NCI-H748 (cell line): Measurements from ENCODE around the gene USH1G.

Experiments used
- DNase-seq: peaks from one replicate; lab custom pipeline; 2025; ENCODE audit not compliant: unreplicated experiment; lab: John Stamatoyannopoulos, UW

Gene USH1G

DNA sequence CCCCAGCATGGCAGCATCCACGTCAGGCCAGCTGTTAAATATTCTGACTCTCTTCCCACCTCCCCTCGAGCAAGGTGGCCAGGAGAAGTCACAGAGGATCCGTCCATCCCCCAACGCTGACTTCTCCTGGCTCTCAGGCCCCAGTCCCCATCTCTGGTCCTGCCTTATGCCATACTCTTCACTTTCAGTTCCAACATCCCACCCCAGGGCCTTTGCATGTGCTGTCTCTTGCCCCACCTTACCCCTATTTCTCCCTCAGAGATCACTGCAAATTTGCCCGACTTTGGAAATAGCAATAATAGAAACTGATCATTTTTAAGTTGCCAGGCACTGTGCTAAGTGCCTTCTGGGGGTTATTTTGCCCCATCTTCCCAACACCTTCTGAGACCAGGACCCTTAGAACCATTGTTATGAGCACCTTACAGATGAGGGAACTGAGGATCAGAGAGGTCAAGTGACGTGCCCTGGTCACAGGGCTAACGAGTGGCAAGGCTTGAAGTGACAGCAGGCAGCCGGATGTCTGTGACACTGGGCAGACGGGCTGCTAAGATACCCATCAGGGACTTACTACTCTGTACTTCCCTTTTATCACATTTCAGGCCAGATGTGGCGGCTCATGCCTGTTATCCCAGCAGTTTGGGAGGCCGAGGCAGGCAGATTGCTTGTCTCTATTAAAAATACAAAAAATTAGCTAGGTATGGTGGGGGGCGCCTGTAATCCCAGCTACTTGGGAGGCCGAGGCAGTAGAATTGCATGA lies 31.8 kb upstream of the USH1G start:
- no peak for DNase-seq

DNA sequence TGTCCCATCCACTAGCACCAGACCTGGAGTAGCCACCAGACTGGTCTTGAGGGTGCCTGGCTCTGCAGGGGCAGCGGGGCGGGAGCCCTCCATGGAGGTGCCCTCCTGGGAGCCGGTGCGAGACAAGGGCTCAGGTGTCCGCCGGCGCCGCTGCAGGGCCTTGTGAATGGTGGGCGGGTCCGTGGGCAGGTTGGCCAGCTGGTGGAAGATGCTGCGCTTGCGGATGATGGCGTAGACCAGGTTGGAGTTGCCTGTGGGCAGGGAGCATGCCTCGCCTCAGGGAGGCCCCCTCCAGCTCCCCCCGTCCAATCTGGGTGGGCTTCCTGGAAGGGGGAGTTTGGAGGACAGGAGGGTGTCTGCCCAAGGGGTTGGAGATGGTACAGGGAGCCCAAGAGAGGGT lies 31.1 kb upstream of the USH1G start:
- DNase-seq: no peak

DNA sequence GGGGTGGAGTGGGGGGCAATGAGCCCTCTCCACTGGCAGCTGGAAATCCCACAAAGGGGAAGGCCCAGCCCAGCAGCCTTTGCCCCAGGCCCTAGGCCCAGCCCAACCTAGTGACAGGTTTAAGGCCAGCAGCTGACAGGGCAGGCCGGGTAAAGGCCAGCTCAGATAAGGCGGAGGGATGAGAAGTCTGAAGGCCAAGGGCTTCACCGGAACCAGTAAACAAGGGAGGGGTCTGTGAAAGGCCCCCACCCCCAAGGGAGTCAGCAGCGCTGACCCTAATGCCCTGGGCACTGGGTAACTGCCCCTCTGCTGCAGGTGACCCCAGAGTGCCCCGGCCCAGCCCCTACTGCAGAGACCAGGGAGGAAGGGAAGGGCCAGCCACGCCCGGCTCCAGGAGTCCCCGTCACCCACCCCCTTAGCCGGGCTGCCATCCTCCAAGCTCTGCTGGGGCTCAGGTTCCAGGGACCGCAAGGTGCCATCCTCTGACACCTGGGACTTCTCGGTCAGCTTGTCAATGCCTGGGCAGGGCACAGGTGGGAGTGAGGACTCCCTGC lies 30.2 kb upstream of the USH1G start:
- no peak for DNase-seq

DNA sequence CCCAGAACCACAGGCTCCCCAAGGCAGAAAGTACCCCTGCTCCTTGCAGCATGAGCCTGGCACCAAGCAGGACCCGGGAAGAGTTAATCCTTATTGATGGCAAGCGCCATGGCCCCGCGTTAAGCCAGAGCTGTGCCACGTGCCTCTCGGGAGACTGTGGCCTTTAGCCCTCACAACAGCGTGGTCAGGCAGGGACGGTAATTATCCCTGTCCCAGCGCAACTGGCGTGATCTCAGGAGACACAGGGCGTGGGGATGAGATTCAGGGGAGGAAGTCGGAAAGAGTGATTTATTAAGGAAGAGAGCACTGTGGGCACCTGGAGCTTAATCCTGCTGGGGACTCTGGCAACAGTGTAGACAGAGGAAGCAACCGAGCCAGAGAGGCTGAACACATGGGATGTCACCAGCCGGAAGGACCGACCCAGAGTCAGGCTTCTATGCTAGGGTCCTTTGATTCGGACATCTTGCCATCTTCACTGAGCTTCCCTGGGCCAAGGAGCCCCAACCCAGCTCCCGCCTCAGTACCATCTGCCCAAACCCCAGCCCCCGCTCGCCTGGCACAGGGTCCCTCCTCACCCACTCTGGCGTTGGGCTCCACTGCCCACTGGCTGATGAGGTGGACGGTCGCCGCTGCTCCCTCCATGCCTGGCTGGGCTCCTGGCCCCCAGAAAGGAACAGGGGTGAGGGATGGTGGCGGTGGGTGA lies 29.5 kb upstream of the USH1G start:
- DNase-seq: no peak

DNA sequence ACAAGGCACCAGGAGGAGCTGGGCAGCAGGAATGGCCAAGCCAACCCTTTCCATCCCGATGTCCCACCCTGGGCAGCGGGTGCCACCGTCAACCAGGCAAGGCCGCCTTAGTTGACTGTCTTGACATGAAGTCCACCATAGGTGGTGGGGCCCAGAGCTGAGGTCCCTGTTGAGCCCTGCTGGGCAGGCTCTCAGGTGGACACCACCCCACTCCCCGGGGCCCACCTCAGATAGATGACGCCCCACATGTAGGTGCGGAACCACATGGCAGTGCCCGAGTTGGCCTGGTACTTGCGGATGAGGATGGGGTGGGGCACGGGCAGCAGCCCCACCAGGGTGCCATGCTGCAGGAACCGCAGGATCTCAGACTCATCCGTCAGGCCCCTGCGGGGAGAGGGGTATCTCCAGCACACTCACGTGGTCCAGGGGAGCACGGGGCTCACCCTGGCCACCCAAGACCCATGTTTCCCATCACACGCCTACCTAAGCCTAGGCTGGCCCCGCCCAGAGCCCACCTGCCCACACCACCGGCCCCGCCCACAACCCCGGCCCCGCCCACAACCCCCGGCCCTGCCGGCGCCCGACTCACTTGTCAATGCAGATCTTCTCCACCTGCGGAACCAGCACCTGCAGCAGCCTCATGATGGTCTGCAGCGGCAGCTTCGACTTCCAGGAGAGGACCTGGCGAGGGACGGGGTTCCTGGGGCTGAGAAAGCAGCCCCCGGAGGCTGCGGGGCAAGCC lies 28.8 kb upstream of the USH1G start:
- no peak for DNase-seq

DNA sequence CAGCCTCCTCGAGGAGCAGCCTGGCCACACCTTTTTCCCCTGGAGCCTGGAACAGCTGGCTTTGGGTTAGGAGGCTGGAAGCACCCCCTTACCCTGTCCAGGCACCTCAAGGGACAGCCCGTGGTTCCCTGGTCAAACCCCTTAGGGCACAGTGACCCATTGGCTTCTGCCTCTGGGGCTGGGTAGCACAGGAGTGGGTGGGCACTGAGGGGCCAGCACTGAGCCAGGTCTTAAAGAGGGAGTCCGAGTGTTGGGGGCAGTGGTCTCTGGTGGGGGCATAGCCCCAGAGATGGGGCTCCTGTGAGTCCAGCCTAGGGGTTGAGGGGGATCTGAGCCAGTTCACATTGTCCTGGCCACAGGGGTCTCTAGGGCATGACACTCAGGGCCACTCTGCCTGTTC lies 28.0 kb upstream of the USH1G start:
- no peak for DNase-seq

DNA sequence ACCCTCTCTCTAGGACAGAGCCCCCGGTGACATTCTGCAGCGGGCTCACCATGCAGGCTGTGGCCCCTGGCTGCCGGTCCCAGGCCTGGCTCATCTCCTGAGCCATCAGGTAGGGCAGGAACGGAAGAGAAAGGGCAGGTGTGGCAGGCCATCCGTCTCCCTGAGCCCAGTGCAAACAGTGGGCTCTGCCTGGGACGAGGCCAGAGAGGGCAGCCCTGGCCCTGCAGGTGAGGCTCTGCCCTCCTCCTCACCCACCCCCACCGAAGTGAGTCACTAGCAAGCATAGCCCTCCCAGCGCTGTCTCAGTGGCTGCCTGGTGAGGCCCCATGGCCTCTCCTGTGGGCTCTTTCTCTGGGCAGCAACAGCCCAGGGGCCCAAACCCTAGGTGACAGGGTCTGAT lies 27.2 kb upstream of the USH1G start:
- DNase-seq: peak; percentile 24

DNA sequence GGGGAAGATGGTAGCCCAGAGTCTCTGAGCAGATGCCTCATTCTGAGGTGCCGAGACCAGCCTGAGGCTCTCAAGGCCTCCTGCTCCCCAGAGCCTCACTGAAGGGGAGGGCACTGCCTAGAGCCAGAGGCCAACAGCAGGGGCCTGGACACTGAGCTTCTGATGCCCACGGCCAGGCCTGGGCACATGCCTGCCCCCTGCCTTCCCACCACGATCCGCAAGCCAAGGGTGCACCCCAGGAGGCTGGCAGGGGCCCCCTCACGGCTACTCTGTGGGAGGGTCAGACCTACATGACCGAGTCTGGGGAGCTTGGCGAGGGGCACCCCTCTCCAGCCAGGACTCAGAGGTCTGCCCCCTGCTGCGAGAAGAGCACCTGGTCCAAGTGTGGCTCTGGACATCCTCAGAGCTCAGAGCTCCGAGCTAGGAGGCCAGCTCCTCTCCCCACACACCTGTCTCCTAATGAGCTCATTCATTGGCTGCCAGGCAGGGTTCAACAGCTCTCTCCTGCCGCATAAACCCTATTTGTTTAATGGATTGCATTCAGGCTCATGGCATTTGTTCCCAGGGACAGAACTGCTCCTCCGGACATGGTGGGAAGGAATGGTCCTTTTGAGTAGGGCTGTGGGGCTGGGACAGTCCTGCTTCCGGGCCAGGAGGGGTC lies 26.5 kb upstream of the USH1G start:
- no peak for DNase-seq

DNA sequence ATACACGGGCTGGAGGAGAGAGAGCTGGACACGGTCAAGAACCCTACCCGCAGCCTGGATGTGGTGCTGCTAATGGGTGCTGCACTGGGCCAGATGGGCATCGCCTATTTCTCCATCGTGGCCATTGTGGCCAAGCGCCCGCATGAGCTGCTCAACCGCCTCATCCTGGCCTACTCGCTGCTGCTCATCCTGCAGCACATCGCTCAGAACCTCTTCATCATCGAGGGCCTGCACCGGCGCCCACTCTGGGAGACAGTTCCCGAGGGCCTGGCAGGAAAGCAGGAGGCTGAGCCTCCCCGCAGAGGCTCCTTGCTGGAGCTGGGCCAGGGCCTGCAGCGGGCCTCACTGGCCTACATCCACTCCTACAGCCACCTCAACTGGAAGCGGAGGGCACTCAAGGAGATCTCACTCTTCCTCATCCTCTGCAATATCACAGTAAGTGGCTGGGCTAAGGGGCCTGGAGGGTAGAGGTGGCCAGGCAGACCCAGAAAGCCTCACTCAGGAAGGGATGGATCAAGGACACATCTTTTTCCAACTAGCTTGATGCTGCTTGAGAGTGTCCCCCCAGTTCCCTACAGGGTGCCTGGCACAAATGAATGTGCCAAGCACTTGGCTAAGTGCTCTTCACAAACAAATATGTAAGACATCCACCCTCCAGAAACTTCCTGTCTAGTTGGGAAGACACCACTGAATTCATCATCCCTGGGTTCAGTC lies 24.1 kb upstream of the USH1G start:
- DNase-seq: no peak

DNA sequence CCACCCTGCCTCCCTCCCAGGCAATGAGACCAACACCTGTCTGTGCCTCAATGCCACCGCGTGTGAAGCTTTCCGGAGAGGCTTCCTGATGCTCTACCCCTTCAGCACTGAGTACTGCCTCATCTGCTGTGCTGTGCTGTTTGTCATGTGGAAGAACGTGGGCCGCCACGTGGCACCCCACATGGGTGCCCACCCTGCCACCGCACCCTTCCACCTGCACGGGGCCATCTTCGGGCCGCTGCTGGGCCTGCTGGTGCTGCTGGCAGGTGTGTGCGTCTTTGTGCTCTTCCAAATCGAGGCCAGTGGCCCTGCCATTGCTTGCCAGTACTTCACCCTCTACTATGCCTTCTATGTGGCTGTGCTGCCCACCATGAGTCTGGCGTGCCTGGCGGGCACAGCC lies 23.6 kb upstream of the USH1G start:
- DNase-seq: no peak

DNA sequence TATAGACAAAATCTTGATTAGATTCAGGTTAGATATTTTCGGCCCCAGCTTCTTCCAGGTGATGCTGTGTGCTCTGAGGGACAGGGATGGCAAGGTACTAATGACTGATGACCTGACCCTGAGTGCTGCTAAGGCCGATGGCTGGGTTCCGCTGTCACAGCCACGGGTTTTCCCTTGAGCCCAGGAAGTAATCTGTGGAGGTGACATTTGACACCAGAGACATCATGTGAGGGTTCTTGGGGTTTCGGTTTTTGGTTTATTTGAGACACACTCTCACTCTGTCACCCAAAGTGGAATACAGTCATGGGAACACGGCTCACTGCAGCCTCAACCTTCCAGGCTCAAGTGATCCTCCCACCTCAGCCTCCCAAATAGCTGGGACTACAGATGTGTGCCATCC lies 22.5 kb upstream of the USH1G start:
- no peak for DNase-seq

DNA sequence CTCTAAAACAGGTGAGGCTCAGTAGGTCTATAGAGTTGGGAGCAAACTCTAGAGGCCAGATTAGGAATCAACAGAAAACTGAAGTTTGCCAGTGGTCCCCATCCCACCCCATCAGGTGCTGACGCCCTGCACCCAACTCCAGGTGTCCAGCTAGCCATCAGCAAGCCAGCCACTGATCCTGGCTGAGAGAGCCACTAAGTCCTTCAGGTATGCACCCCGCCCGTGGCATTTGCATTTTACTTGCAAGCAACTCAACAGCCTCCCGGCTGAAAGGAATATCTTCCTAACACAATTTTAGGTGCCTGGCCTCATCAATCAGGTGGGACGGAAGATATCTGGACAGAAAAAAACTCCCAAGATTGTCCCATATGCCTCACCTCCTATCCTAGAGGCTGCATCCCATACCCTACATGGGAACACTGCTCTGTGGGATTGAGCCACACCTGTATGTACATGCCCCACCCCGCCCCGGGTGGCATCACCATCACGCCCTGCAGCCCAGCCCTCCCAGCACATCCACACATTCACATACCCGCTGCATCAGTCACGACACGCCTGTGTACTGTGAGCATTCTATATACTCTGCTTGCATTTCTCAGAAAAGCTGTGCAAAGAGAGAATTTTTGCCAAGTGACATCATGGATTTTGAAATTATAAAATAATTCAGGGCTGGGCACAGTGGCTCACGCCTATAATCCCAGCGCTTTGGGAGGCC lies 20.9 kb upstream of the USH1G start:
- DNase-seq: no peak

DNA sequence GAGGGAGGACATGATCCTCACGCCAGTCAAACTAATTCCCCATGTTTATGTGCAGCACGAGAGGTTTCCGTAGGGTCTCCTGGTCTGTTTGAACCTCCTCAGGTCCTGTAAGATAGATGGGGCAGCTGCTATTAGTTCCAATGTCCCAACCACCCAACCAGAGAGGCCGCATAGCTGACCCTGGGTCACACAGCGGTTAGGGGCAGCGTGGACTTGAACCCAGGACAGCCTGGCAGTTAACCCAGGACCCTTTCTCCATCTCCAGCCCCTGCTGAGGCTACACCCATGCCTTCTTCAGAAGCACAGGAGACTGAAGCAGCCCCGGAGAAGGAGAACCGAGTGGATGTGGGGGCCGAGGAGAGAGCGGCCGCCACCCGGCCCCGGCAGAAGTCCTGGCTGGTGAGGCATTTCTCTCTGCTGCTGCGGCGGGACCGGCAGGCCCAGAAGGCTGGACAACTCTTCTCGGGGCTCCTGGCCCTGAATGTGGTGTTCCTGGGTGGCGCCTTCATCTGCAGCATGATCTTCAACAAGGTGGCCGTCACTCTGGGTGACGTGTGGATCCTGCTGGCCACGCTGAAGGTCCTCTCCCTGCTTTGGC lies 18.2 kb upstream of the USH1G start:
- no peak for DNase-seq

DNA sequence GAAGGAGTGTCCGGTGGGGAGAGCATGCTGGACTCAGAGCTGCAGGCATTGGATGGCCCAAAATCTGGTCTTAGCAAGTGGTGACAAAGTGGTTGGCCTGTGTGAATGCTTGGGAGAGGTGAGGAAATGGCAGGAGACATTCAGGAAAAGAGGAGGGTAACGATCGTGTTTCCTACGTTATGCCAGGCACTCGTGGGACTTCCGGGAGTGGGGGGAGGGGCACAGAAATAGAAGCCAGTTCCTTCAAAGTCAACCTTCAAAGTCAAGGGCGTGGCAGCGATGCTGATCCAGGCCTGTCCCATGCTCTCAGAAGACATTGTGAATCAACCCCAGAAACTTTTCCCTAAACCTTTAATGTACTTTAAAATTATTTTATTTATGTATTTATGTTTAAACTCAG lies 16.5 kb upstream of the USH1G start:
- DNase-seq: no peak

DNA sequence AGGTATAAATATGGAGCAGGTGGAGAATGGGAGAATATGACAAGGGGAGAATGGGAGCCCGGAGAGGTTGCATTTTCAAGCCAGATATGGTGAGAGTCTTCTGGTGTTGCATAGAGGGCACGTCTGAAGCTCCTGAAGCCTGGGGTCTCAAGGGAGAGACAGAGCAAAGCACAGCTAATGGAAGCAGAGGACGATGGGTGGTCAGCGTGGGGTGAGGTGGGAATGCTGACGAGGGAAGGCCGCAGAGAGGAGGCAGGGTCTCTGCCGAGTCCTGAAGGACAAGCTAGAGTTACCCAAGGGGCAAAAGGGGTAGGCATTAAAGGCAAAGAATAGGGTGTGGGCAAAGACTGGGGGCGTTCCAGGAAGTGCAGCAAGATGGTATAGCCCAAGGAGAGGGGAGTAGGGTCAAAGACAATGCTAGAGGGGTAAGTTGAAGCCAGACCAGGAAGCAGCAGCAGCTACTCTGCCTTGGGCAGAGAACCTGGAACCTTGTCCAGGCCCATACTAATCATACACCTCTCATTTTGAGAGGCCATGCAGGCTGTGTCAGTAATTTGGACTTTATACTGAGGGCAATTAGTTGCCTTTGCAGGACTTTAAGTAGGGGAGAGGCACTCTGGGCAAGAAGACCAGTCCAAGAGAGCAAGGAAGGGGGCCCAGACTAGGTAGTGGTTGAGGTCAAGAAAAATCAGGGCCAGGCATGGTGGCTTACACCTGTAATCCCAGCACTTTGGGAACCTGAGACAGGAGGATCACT lies 15.3 kb upstream of the USH1G start:
- no peak for DNase-seq

DNA sequence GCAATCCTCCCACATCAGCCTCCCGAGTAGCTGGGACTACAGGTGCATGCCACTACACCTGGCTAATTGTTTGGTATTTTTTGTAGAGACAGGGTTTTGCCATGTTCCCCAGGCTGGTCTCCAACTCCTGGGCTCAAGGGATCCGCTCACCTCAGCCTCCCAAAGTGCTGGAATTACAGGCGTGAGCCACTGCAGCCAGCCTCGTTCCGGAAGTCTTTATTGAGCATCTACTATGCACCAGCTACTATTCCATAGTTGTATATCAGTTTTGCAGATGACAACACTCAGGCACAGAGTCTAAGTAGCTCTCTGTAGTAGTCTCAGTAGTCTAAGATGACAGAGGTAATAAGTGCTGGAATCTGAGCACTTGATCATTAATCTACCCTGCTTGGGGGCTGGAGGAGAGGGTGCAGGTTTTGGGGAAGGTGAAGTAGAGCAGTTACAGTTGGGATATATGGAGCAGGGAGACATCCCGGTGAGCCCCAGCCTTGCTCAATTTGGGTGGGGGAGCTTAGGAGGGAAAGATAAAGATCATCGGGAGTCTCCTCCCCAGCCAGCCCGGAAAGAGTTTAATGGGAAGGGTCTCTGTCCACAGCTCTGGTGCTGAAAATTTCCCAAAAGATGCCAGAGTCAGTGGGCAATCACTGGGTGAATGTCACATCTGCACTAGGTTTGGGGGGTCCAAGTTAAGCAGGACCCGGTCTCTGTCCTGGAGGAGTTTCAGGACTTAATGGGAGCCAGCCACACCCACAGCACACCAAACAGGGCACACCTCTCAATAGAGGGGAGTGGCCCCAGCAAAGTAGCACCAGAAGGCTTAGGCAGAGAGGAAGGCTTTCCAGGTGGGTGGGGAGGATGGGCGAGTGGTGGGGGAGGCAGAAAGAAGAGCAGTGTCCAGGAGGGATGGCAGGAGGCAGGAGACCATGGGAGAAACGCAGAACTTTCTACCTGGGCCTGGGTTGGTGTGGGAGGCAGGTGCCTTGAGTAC lies 14.3 kb upstream of the USH1G start:
- no peak for DNase-seq

DNA sequence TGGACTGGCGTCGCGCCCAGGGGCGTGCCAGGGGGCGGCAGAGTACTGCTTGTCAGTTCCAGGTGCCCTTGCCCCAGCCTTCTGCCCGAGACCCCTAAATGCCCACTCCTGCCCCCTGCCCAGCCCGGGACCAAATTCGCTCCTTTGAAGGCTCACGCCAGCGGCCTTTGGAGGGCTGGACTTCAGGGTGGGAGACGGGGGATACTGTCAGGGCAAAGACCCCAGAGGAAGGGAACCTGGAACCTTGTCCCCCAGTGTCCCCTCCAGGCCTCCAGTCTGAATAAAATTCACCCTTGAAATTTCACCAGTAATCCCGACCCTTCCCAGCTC lies 13.4 kb upstream of the USH1G start:
- no peak for DNase-seq
